NOMO-1 treated with dmso at 0.1 percent for 144 hours (cell line): ENCODE data around the gene AUP1.
"Not testable (repeated sequence)": the region's sequence is repeated elsewhere in the genome, so short reads cannot be mapped to it uniquely, and the experiment has no call there.

Source experiments
- DNase-seq: peaks from one replicate; lab custom pipeline; 2025; ENCODE audit not compliant: unreplicated experiment; lab: John Stamatoyannopoulos, UW

The AUP1 gene

DNA sequence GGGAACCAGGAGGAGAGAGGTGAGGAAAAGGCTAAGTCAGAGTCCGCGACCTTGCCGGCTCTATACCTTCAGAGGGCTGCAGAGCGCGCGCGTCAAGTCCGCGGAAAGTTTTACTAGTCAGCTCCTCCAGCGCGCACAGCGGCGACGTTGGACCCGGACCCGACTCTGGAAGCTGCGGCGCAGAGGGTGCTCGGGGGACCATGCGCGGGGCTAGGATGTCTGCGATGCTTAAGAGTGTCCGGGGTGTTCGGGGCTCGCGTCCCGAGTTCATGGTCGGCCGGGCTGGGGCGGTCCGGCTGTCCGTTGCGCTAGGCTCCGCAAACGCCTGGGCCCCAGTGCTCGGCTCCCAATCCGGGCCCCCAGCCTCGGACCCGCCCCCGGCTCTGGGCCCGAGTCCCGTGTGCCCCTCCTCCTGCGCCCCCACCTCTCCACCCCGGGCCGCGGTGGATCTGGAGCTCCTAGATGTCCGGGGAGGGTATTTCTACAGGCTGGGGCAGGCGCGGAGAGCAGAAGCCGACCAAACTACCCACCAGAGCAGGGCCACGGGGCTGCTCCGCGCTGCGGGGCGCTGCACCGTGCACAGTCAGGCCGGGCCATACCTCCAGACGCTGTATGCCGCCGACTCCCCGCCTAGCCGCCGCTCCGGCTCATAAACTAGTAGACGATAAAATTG, 30.1 kb downstream of the AUP1 start, which contains the start of gene LBX2:
TSS of gene LBX2 (minus strand) at position 337 of the 673 bp plus-strand sequence. CDS start at position 271, 66 bp downstream.
- DNase-seq = no peak

DNA sequence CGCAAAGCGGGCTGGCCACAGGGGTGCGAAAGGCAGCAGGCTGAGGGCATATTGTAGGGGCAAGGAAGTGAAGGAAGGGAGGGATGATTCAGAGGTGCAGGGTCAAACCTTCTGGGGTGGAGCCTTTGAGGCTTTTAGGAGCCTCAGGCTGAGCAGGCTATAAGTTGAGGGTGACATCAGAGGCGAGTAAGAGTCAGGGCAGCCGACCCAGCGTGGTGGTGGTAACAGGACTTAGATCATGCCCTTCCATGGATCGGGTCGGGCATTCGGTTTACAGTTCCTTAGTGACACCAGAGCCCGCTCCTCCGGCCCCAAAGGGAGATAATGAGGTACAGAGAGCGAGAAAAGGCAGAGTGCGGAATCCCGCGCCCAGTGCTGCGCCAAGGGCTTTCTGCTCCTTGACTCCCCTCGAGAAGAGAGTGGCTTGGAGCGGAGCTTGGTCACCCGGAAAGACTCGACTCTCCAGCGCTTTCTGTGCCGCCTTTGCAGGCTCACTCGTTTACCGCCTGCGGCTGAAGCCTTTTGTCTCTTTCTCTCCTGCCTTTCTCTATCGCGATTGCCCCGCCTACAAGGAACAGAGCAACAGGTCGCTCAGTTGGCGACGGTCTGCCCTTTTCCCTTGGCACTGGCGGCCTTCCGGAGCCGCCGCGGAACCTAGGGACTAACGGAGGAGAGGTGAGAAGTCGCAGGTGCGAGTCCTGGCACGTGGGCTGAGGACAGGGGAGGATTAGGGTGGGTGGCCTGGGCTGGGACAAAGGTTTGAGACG, 30.8 kb downstream of the AUP1 start:
- no peak for DNase-seq

DNA sequence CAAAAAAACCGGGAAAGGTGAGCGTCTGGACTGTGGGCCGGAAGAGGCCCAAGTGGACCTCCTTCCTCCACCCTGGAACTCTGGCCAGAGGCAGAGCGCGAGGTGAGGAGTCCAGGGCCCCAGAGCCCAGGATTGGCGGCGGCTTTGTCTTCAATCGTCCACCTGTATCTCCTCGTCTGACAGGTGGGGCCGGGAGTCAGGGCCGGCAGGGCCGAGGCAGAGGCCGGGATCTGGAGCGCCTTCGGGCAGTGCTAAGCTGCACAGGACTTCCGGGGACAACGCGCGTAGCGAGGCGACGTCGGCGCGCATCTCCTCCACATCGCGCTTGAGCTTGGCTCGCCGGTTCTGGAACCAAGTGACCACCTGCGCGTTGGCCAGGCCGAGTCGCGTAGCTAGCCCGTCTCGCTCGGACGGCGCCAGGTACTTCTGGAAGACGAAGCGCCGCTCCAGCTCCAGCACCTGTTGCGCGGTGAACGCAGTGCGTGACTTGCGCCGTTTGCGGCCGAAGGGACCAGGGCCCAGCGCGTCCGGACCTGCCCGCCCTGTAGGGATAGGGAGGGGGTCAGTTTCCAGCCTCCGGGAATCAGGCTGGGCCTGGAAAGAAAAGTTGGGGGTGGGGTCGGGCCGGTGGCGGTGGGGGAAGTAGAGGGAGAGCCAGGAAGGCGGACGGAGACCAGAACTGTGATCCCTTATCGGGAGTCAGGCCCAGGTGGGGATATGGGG, 31.6 kb downstream of the AUP1 start:
- no peak for DNase-seq

DNA sequence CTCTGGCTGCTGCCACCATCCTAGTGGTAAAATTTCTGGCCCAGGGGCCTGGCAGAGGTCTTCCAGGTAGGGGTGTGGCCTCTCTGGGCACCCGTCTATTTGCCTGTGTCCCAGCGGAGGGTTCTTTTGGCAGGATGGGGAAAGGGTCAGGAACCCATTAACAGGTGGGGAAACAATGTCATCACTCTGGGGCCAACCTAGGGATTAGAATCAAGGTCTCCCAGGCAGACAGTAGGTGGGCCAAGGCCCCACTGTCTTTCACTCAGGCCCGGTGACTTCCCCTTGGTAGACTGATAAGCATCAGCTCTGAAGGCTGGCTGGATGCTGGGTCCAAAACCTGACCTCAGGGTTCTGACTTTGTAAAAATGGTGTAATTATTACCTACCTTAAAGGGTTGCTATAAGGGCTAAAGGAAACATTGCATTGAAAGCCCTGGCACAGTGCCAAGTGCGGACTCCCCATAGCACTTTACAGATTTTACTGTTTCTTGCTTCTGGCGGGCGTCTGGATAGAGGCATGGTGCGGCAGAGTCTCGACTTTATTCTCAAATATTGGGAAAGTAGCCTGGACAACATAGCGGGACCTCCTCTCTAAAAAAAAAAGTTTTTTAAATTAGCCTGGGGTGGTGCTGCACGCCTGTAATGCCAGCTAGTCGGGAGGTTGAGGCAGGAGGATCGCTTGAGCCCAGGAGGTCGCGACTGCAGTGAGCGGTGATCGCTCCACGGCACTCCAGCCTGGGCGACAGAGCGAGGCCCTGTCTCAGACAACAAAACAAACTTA, 32.3 kb downstream of the AUP1 start:
- DNase-seq = no peak

DNA sequence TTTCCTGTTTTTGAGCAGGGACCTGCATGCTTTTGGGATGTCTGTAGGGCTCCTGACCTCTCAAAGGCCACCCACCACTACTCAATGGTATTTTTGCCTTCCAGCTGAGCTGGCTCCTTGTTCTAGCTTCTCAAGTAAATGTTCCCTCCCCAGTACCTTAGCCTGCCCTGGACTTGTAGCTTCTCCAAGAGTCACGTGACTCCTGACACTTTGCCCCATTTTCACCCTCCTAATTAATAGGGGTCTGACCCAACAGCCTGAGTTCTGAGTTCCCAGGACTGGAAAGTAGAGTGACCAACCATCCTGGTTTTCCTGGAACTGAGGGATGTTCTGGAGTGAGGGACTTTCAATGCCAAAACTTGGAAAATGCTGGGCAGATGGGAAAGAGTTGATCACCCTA, 34.1 kb downstream of the AUP1 start:
- DNase-seq = no peak

DNA sequence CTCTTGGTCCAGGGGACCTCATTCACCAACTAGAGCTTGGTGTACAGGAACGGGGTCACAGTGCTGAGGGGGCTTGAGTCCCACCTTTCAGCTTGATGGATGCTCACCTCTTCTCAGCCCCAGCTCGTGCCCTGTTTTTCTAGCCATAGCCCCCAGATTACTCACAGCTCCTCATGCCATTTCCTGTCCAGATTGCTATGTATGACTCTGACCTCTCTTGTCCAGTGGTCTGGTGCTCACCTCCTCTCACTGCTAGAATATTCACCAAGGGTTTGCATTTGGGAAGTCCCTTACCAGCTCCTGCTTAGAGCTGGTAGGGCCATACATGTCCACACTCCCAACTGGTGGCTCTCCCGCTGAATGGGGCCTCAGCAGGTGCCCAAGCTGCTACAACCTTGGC, 36.0 kb downstream of the AUP1 start:
- DNase-seq = no peak

DNA sequence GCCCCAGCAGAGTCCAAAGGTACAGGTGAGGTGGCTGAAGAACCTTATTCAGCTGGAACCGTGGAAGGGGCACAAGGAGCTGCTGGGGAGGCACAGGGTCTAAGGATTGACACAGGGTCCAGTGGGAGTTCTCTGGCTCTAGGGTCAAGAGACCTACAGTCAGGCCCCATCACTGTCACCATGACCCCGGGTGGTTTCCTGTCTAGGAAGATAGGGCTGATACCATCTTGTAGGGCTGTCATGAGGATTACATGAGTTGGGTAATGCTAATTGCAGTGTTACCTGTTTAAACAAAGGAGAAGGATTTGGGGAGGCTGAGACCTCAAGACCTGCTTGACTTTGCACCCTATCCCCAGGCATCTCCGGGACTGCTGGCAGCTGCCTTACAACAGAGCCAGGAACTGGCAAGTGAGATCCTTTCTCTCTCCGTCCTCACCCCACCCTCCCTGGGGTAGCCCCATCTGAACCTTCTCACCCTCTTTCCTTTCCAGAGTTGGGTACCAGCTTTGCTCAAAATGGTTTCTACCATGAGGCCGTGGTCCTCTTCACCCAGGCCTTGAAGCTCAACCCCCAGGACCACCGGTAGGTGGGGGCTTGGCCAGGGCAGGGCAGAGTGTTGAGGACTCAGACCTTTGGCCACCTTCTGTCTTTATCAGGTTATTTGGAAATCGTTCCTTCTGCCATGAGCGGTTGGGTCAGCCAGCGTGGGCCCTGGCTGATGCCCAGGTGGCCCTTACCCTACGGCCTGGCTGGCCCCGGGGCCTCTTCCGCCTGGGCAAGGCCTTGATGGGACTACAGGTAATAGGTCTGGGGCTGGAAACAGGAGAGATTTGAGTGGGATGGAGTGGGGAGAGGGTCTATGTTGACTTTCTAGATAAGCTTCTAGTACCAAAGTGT, 37.6 kb downstream of the AUP1 start:
- DNase-seq = no peak

DNA sequence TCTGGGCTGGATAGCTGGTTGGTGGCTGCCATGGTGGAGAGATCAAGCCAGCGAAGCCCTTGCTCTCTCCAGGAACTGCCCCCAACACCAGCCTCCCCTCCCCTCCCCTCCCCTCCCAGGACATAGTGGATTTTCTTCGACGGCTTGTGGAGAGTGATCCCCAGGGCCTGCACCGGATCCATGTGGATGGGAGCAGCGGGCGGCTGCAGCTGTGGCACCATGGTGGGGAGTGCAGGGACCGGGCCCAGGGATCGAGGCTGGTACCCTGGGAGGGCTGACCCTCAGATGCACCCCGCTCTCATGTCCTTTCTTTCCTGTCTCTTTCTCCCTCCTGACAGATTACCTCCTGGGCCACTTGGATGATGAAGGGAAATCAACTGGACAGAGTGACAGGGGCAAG, 39.6 kb downstream of the AUP1 start:
- no peak for DNase-seq

DNA sequence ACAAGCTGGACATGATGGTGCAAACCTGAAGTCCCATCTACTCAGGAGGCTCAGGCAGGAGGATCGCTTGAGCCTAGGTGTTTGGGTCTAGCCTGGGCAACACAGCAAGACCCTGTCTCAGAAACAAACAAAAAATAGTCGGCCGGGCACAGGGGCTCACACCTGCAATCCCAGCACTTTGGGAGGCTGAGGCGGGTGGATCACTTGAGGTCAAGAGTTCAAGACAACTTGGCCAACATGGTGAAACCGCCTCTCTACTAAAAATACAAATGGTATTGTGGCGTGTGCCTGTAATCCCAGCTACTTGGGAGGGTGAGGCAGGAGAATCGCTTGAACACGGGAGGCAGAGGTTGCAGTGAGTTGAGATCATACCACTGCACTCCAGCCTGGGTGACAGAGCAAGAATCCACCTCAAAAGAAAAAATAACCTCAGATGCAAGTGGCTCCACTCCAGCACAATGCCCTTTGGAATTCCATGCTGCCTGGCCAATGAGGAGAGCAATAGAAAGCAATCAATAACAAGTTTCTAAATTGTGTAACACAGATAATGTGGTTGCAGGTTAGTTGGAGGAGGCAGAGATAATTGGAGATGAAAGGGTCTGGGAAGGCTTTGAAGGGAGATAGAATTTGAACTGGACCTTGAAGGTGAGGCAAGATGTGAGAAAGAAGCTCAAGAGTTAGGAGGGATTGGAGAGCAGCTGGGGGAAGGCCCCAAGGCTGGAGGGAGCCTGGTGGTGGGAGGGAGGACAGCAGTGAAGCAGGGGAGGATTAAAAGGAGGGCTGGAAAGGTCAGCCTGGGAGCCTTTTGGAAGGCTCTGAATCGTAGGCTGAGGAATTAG, 40.6 kb downstream of the AUP1 start:
- no peak for DNase-seq

DNA sequence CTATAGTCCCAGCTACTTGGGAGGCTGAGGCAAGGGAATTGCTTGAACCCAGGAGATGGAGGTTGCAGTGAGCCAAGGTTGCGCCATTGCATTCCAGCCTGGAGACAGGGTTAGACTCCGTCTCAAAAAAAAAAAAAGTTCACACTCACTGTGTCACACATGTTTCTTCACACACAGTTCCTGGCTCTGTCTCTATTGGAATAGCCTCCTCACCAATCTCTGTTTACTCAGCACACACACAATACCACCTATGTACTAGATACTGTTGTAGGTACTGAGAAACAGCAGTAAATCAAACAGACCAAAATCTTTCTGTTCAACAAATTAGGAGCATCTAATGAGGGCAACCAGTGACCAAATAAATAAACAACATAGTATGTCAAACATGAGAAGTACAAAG, 43.4 kb downstream of the AUP1 start:
- DNase-seq = no peak

DNA sequence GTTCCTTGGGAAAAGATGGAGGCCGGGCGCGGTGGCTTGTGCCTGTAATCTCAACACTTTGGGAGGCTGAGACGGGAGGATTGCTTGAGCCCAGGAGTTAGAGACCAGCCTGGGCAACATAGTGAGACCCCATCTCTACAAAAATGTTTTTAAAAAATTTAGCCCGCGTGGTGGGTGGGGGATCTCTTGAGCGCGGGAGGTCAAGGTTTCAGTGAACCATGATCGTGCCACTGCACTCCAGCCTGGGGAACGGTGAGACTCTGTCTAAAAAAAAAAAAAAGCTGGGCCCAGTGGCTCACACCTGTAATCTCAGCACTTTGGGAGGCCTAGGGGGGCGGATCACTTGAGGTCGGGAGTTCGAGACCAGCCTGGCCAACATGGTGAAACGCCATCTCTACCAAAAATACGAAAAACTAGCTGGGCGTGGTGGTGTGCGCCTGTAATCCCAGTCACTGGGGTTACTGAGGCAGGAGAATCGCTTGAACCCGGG, 45.8 kb downstream of the AUP1 start:
- not testable (repeated sequence) for DNase-seq

DNA sequence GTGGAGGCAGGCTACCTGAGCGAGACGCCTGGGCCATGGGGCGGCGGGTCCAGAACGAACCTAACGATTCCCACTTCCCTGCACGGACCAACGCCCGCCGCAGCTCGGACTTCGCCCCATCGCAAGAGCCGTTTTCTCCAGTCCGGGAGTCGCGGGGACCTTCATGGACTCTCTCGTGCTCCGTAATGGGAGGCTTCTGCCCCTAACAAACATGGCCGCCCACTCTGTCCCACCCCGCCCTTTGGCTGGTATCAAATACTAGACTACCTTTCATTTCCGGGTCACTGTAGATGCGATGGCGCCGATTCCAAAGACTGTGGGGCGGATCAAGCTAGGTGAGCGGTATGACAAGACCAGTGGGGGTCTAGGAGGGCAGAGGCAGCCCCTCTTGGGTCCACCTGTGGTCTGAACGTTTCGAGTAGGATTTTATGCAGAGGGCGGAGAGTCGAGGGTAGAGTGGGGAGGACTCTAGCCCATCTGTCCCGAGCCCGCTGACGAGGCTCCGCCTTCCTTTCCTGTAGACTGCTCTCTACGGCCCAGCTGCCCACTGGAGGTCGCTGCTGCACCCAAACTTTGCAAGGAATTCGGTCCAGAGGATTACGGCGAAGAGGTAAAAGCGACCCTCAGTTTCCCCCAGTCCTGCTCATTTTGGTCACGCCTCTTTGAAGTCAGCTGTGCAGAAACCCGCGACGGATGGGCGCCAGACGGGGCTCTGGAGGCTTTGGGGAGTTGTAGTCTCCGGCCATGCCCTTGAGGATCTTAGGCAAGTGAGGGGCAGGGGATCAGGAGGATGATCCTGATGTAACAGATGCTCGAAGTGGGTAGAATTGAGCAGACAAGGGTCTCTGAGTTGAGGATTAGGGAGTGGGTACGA, 46.5 kb downstream of the AUP1 start, which contains the start of the genes CCDC142 and TTC31:
TSS of gene CCDC142 (minus strand) at position 198 of the 874 bp plus-strand sequence. CDS start at position 37, 161 bp downstream.
TSS of gene TTC31 (plus strand) at position 281 of the 874 bp plus-strand sequence. CDS start at position 296, 15 bp downstream.
- peak; percentile 92 for DNase-seq

DNA sequence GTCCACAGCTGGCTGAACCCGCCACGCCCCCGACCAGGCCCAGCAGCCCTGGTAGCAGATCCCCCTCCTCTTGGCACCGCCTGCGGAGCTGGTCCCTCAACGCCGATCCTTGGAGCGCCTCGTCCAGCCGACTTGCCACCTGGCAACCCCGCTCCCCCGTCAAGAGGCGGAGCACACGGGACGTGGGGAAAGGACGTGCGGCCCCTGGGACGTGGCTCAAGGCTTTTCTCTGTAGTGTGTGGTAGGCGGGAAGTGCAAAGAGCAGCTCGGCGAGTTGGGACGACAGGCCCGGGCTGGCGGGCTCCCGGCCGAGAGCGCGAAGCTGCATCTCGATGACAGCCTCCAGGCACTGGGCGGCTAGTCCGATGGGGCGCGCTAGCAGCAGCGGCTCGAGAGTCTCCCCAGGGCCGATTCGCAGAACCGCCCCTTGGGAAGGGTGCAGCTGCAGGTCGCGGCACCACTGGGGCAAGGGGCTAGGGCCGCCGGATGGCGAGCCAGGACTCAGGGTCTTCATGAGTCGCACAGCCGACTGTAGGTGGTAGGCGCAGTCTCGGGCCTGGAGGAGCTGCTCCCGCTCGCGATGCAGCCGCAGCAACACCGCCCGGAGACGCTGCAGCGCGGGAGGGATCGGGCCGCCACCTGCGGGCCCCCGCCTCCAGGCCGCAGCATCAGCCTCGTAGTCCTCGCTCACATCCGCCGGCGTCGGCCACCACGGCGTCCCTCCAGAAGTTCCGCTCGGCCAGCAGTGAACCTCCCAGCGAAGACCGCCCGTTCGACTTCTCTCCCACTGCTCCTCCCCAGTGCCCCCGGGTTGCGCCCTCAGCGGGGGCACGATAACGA, 47.3 kb downstream of the AUP1 start:
- peak; percentile 69 for DNase-seq

DNA sequence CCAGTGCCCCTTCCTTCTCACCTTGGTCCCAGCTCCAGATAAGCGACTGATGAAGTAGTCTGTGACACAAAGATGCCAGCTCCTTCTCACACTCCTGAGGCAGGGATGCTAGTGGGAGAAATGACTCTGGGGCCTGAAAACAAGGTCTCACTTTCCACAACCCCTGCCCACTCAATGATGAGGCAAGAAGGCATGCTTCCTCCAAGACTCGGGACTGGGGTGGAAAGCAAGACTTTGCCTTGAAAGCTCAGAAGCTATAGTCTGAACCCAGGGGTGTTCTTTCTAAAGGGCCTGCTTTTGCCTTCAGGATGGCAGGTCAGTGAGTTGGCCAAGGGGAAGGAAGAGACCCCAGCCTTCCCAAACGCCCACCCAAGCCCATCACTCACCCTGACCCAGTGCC, 48.1 kb downstream of the AUP1 start:
- DNase-seq = no peak
